Right renal pelvis (tissue), 4 donors: ENCODE measurements around the gene RARRES1. TPM values are rescaled to one million over a fixed set of nuclear protein-coding genes. Genes with fewer than 3 reads are reported as not detected.

Experiments used
- DNase-seq, 4 donors: peaks; one replicate each; pipeline ENCODE4 v3.0.0-alpha.2; 2013; ENCODE audit warnings: low read depth in 4 of 4, low spot score in 3 of 4, missing footprints in 1 of 4
- polyA plus RNA-seq, 4 donors: library from polyadenylated mRNA; unstranded; fragments of 120-200 nt; gene quantifications; one replicate each; pipeline ENCODE4 v1.2.1, GENCODE V29; 2013; ENCODE audit not compliant: insufficient read length in 4 of 4

The RARRES1 gene
- polyA plus RNA-seq, 4 donors = 11.2 to 34.1 (median 13.4) TPM

GRCh38 chr3:158649791-158650190, 82.5 kb downstream of the RARRES1 start:
- DNase-seq = no peak

Other genes with a start within 250 kb of the RARRES1 start
- gene MLF1, start 161.3 kb downstream of the RARRES1 start, polyA plus RNA-seq = 10 to 100 TPM; 56.1 to 65.9 (median 64.0) TPM
- 10 to 100 TPM; 45.3 to 50.7 (median 48.4) TPM for gene GFM1, start 87.9 kb downstream of the RARRES1 start, polyA plus RNA-seq
- 10 to 100 TPM; 28.7 to 38.3 (median 31.5) TPM for gene LXN, start 59.8 kb downstream of the RARRES1 start, polyA plus RNA-seq
- gene MFSD1, start 69.6 kb upstream of the RARRES1 start, polyA plus RNA-seq = 10 to 100 TPM; 51.0 to 59.0 (median 55.3) TPM